HepG2 (cell line): ENCODE data around the gene LTB4R. TPM values are rescaled to one million over a fixed set of nuclear protein-coding genes. Genes with fewer than 3 reads are reported as not detected.

Experiments
- ATAC-seq: fragments of 200-7000 bp; cut with Tn5 transposase; 3 replicates; pipeline ENCODE4 v1.9.1; 2020; ENCODE audit warnings: mild to moderate bottlenecking, moderate library complexity
- BruUV-seq: library from RNA; stranded (reverse); fragments of 400-500 nt; replicated peaks from 2 replicates; lab custom pipeline; 2021; lab: Mats Ljungman, UMichigan
- CTCF ChIA-PET: fragments of 300-600 bp; formaldehyde crosslinking; extraction: SDS; loops from one replicate; lab custom pipeline; 2021; ENCODE audit warnings: low total read pairs, inconsistent platforms, low intra/inter-chr PET ratio; lab: Yijun Ruan, JAX
- POLR2A ChIA-PET: fragments of 350-600 bp; sonication (Branson Sonifier 250); formaldehyde crosslinking; loops from one replicate; lab custom pipeline; 2020; ENCODE audit warnings: antibody characterized with exemption, inconsistent platforms; lab: Yijun Ruan, JAX
- DNase-seq: peaks from one replicate; pipeline ENCODE4 v3.0.0-alpha.2; 2015; ENCODE audit warnings: low spot score
- FAIRE-seq: peaks from 3 replicates; lab custom pipeline; 2011; peaks lifted over from hg19 to GRCh38; lab: Jason Lieb, UNC
- H2AFZ ChIP-seq: one replicate; pipeline ENCODE4 v1.6.1; 2011; ENCODE audit warnings: low read length, inconsistent platforms
- H3K27ac ChIP-seq: fragments of 300-600 bp; 3 replicates; pipeline ENCODE4 v1.8.0; 2011; ENCODE audit warnings: mixed run types, mild to moderate bottlenecking, mixed read lengths, low read length, inconsistent platforms; ENCODE audit not compliant: insufficient read depth; ENCODE audit errors: extremely low read length
- H3K27me3 ChIP-seq, 2 experiments: fragments of 200-600 bp in 1 of 2; 2 replicates in 1 of 2; 3 replicates in 1 of 2; pipeline versions ENCODE4 v1.6.0 to v1.8.0; 2011; ENCODE audit warnings: low read length in 2 of 2, mild to moderate bottlenecking in 2 of 2, moderate library complexity in 2 of 2, inconsistent platforms in 1 of 2; ENCODE audit not compliant: insufficient read depth in 2 of 2, control insufficient read depth in 1 of 2
- H3K36me3 ChIP-seq, 2 experiments: fragments of 200-600 bp in 1 of 2; replicated peaks in 1 of 2; 2 replicates in 1 of 2; 3 replicates in 1 of 2; pipeline versions ENCODE4 v1.5.1 to v1.8.0; 2011; ENCODE audit warnings: low read length in 2 of 2, inconsistent platforms in 1 of 2; ENCODE audit not compliant: insufficient read depth in 2 of 2, control insufficient read depth in 1 of 2
- H3K4me1 ChIP-seq: 2 replicates; pipeline ENCODE4 v1.5.1; 2012; ENCODE audit warnings: low read length, inconsistent platforms; ENCODE audit not compliant: insufficient read depth
- H3K4me2 ChIP-seq: 2 replicates; pipeline ENCODE4 v1.6.0; 2011; ENCODE audit warnings: low read depth, low read length, inconsistent platforms
- H3K4me3 ChIP-seq, 3 experiments: fragments of 200-600 bp in 1 of 3; sonication (generic), shearing (Covaris generic) in 1 of 3; replicated peaks in 1 of 3; 2 replicates each; pipeline ENCODE4 v1.5.1; 2011 to 2016; ENCODE audit warnings: low read length in 3 of 3, inconsistent platforms in 2 of 3, low read depth in 2 of 3, mild to moderate bottlenecking in 2 of 3, control low read depth in 1 of 3, mixed read lengths in 1 of 3; ENCODE audit not compliant: insufficient read depth in 1 of 3
- H3K79me2 ChIP-seq: one replicate; pipeline ENCODE4 v1.6.1; 2011; ENCODE audit warnings: low read length, inconsistent platforms; ENCODE audit not compliant: insufficient read depth
- H3K9ac ChIP-seq: 2 replicates; pipeline ENCODE4 v1.6.0; 2011; ENCODE audit warnings: mild to moderate bottlenecking, low read depth, low read length, inconsistent platforms; ENCODE audit not compliant: insufficient read depth
- H3K9me3 ChIP-seq: 2 replicates; pipeline ENCODE4 v1.5.1; 2012; ENCODE audit warnings: mild to moderate bottlenecking, low read length
- H4K20me1 ChIP-seq: 2 replicates; pipeline ENCODE4 v1.6.0; 2011; ENCODE audit warnings: inconsistent platforms, mild to moderate bottlenecking, low read length, moderate library complexity; ENCODE audit not compliant: insufficient read depth
- AFF4 ChIP-seq: sonication (generic); formaldehyde crosslinking; IDR thresholded peaks from 2 replicates; pipeline ENCODE4 v1.4.0; 2020; ENCODE audit warnings: missing genetic modification reagents
- CBX1 ChIP-seq: IDR thresholded peaks from one replicate; pipeline ENCODE4 v1.6.1; 2016; ENCODE audit warnings: antibody characterized with exemption, low read depth
- HNF1B ChIP-seq: sonication (generic); formaldehyde crosslinking; IDR thresholded peaks from 2 replicates; pipeline ENCODE4 v1.5.1; 2020; ENCODE audit warnings: mild to moderate bottlenecking, moderate library complexity, missing genetic modification reagents
- KLF9 ChIP-seq: IDR thresholded peaks from 2 replicates; pipeline ENCODE4 v1.6.1; 2016; ENCODE audit warnings: low read depth
- NAIF1 ChIP-seq: sonication (generic); formaldehyde crosslinking; IDR thresholded peaks from 2 replicates; pipeline ENCODE4 v1.5.0; 2020; ENCODE audit warnings: mild to moderate bottlenecking, missing genetic modification reagents, borderline replicate concordance
- NPAS2 ChIP-seq: sonication (generic); formaldehyde crosslinking; IDR thresholded peaks from 2 replicates; pipeline ENCODE4 v1.8.0; 2022; ENCODE audit warnings: mild to moderate bottlenecking, missing genetic modification reagents, borderline replicate concordance
- NRL ChIP-seq: sonication (generic); formaldehyde crosslinking; IDR thresholded peaks from 2 replicates; pipeline ENCODE4 v1.5.0; 2020; ENCODE audit warnings: missing genetic modification reagents, mild to moderate bottlenecking, moderate library complexity, borderline replicate concordance
- PITX1 ChIP-seq: sonication (generic); formaldehyde crosslinking; IDR thresholded peaks from 2 replicates; pipeline ENCODE4 v1.5.1; 2020; ENCODE audit warnings: mild to moderate bottlenecking, missing genetic modification reagents
- RBM22 ChIP-seq: fragments of 200-400 bp; formaldehyde crosslinking; optimal IDR thresholded peaks from 2 replicates; pipeline ENCODE3; 2017; ENCODE audit warnings: mild to moderate bottlenecking, low read length, moderate library complexity
- ZMAT3 ChIP-seq: sonication (generic); formaldehyde crosslinking; conservative IDR thresholded peaks from 2 replicates; pipeline ENCODE4 v1.7.0; 2021; ENCODE audit warnings: missing genetic modification reagents
- ZNF10 ChIP-seq: sonication (generic); formaldehyde crosslinking; IDR thresholded peaks from 2 replicates; pipeline ENCODE4 v1.4.0; 2020; ENCODE audit warnings: mild to moderate bottlenecking, low read depth, missing genetic modification reagents, borderline replicate concordance
- ZNF770 ChIP-seq: sonication (generic); formaldehyde crosslinking; IDR thresholded peaks from 2 replicates; pipeline ENCODE4 v1.5.0; 2020; ENCODE audit warnings: mild to moderate bottlenecking, missing genetic modification reagents
- ZNF878 ChIP-seq: sonication (generic); formaldehyde crosslinking; IDR thresholded peaks from 2 replicates; pipeline ENCODE4 v1.8.1; 2023; ENCODE audit warnings: mild to moderate bottlenecking, missing genetic modification reagents, moderate library complexity
- ZNF883 ChIP-seq: sonication (generic); formaldehyde crosslinking; IDR thresholded peaks from 2 replicates; pipeline ENCODE4 v1.5.1; 2020; ENCODE audit warnings: mild to moderate bottlenecking, missing genetic modification reagents; ENCODE audit errors: not compliant biosample characterization
- WGBS: methylation state at CpG from one replicate; pipeline ENCODE4 v1.1.6; 2017; ENCODE audit warnings: low lambda C conversion rate; 5-methylcytosine and 5-hydroxymethylcytosine counted together
- in situ Hi-C: cut with HindIII; loops from 2 replicates; pipeline ENCODE4 v1.10.0; 2017; ENCODE audit warnings: low pct_unique_long_range_greater_than_20kb; ENCODE audit not compliant: extremely low pct_ligation_motif_present
- intact Hi-C: fragments of 100-400 bp; cut with micrococcal nuclease; formaldehyde crosslinking; loops from one replicate; pipeline ENCODE4 v1.10.0; 2022; ENCODE audit not compliant: unreplicated experiment
- polyA plus RNA-seq, 8 experiments: library from polyadenylated mRNA; depleted of rRNA in 3 of 8; stranded (reverse) in 7 of 8; unstranded in 1 of 8; fragments of >200 nt; fragmentation: Illumina TruSeq in 4 of 8; extraction: Trizol in 4 of 8; gene quantifications; 2 replicates each; pipeline versions ENCODE4 v1.2.1 to v1.2.3, GENCODE V29; 2011 to 2016; ENCODE audit warnings: low read depth in 4 of 8, missing spikeins in 1 of 8, mixed read lengths in 1 of 8; ENCODE audit not compliant: insufficient read depth in 1 of 8
- total RNA-seq, 5 experiments: library from RNA; depleted of rRNA; stranded (reverse); fragments of >200 nt; fragmentation: Illumina TruSeq; extraction: Trizol; gene quantifications; 2 replicates each; pipeline ENCODE4 v1.2.3, GENCODE V29; 2016; ENCODE audit warnings: low read depth in 1 of 5

LTB4R gene
- total and polyA plus RNA-seq, 2 of the 13 experiments (the other 11 are each of a cell fraction or from before 2014, with no cell fraction given) = 3.2 to 8.2 TPM

- H3K27ac ChIP-seq = no peak overlapping the region
- H3K36me3 ChIP-seq = no peaks in the 10 kb centered on the region
- intact Hi-C loops = no loop called here
- no peak overlapping the region for H3K4me3 ChIP-seq
- H3K27me3 ChIP-seq = no peaks in the 10 kb centered on the region
- ChIA-PET POLR2A (interaction anchor here (1.2 to 4.8 kb wide), 6 partner anchors 9 to 40 kb away, joined by 3 to 27 read pairs (median 11); partner anchors contain the start of genes CIDEB, RABGGTA and TINF2), CTCF (no interaction called here)
- no peak for DNase-seq
- in situ Hi-C loops = no loop called here
- FAIRE-seq = no peak
- WGBS = 82% methylated on average over 3 of the region's 3 CpGs
- no peaks in the 10 kb centered on the region for H3K79me2 ChIP-seq
- H2AFZ ChIP-seq = no peak overlapping the region
- no peaks in the 10 kb centered on the region for H3K9me3 ChIP-seq
- H3K4me2 ChIP-seq = no peak overlapping the region
- H3K4me1 ChIP-seq = no peaks in the 10 kb centered on the region
- no peak for ATAC-seq
- no TSS peak for BruUV-seq
- no peak overlapping the region for H3K9ac ChIP-seq
- H4K20me1 ChIP-seq = no peaks in the 10 kb centered on the region
- no peak for TF ChIP-seq CBX1
- no peak for TF ChIP-seq ZNF770 (CRISPR knock-in tag)
- no peak for TF ChIP-seq PITX1 (CRISPR knock-in tag)
- peak; percentile 54; the same call in 1 of the 2 replicates for TF ChIP-seq NPAS2 (CRISPR knock-in tag)
- no peak for TF ChIP-seq ZMAT3 (CRISPR knock-in tag)
- TF ChIP-seq AFF4 (CRISPR knock-in tag) = no peak
- TF ChIP-seq HNF1B = no peak
- TF ChIP-seq ZNF878 (CRISPR knock-in tag) = no peak
- TF ChIP-seq ZNF883 (CRISPR knock-in tag) = peak; percentile 44
- TF ChIP-seq NAIF1 (CRISPR knock-in tag) = no peak
- 0 out of 2 replicates have a peak, but pooled peaks have one; percentile 63 for TF ChIP-seq NRL (CRISPR knock-in tag)
- no peak for TF ChIP-seq ZNF10 (CRISPR knock-in tag)
- peak; percentile 26 for TF ChIP-seq RBM22
- TF ChIP-seq KLF9 (CRISPR knock-in tag) = no peak
These were observed 28.6 kb upstream of the LTB4R start for GRCh38 chr14:24282736-24283135.
